ENCODE data around the gene ADORA2B. TPM values are rescaled to one million over a fixed set of nuclear protein-coding genes. Genes with fewer than 3 reads are reported as not detected.

The ADORA2B gene
- total and polyA plus RNA-seq, 2 of the 8 experiments (the other 6 are each of a cell fraction or from before 2014, with no cell fraction given): 2.6 to 8.2 TPM

DNA sequence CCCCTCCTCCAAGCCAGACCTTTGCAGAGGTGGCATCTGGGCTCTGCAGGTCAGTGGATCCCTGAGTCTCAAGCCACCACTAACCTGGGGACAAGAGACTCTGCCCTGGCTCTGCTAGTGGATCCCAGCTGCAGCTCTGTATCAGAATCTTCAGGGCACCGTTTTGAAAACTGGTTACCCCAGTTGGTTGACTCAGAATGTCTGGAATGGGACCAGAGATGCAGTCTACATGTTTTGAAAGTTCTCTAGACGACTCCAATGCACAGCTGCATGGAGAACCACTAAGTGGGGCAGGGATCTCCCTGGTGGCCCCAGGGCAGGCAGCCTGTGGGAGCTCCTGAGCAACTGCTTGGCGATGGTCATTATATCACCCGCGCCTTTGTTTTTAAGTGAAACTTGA lies 34.1 kb upstream of the ADORA2B start:
- DNase-seq (ENCODE audit: low read depth in 1 of 2, low spot score in 2 of 2): no peak
- Histone ChIP-seq H4K8ac (ENCODE audit: extremely low read depth, insufficient read depth, low read length) (no peak overlapping the region; the same call in 1 of the 2 replicates), H3K4me3 (ENCODE audit: extremely low read depth in 1 of 4, insufficient read depth in 2 of 4, low read depth in 3 of 4, low read length in 4 of 4) (no peak overlapping the region), H3K27me3 (replicated peaks in 1 of 4; ENCODE audit: control insufficient read depth in 3 of 4, extremely low read depth in 1 of 4, insufficient read depth in 3 of 4, low read length in 3 of 4) (peaks cover 0 to under 1% (median 0%) of the 10 kb centered on the region in 4 experiments; a peak in 1 of 7 replicates), H2BK5ac (ENCODE audit: low read depth, low read length) (no peak overlapping the region), H3K27ac (ENCODE audit: low read depth, low read length) (no peak overlapping the region), H3K9ac (replicated peaks in 1 of 4; ENCODE audit: extremely low read depth in 1 of 4, low read depth in 3 of 4, low read length in 3 of 4) (no peak overlapping the region), H3K14ac (ENCODE audit: insufficient read length) (no peak overlapping the region), H3K36me3 (ENCODE audit: control insufficient read depth in 2 of 4, insufficient read depth in 4 of 4, low read length in 3 of 4) (no peaks in the 10 kb centered on the region), H3K4me2 (ENCODE audit: insufficient read depth in 1 of 2, low read depth in 2 of 2, low read length in 2 of 2) (no peak overlapping the region), H3K18ac (ENCODE audit: extremely low read depth, low read length) (no peak overlapping the region), H2BK120ac (replicated peaks; ENCODE audit: low read depth, low read length) (no peak overlapping the region), H2BK15ac (ENCODE audit: low read length) (no peak overlapping the region), H3K56ac (replicated peaks; ENCODE audit: insufficient read length, low read depth, low read length) (no peak overlapping the region), H2AK5ac (ENCODE audit: low read depth, low read length) (no peak overlapping the region), H3K79me2 (ENCODE audit: control insufficient read depth in 1 of 2, insufficient read depth in 2 of 2, low read length in 2 of 2) (no peaks in the 10 kb centered on the region), H2BK12ac (ENCODE audit: low read depth, low read length) (no peak overlapping the region), H2BK20ac (ENCODE audit: low read length) (no peak overlapping the region), H4K5ac (ENCODE audit: insufficient read length, low read depth, low read length) (no peak overlapping the region), H3K4ac (replicated peaks; ENCODE audit: insufficient read length, low read depth, low read length) (no peak overlapping the region), H4K20me1 (replicated peaks in 1 of 2; ENCODE audit: control insufficient read depth in 1 of 2, insufficient read depth in 2 of 2, low read length in 2 of 2) (no peaks in the 10 kb centered on the region), H3K23ac (ENCODE audit: insufficient read length) (no peak overlapping the region), H2AFZ (ENCODE audit: low read length) (no peak overlapping the region), H3K4me1 (replicated peaks in 1 of 4; ENCODE audit: control insufficient read depth in 3 of 4, insufficient read depth in 4 of 4, low read length in 3 of 4) (peaks cover 0 to 7% (median 0%) of the 10 kb centered on the region in 4 experiments; a peak in 2 of 7 replicates), H3K23me2 (ENCODE audit: low read depth, low read length) (no peaks in the 10 kb centered on the region), H3K9me3 (ENCODE audit: insufficient read depth in 2 of 2, low read depth in 1 of 2, low read length in 1 of 2) (peaks cover 0 to 3% of the 10 kb centered on the region in 2 experiments; a peak in 1 of 4 replicates), H3K79me1 (ENCODE audit: low read depth, low read length) (no peaks in the 10 kb centered on the region), H4K91ac (replicated peaks; ENCODE audit: insufficient read length, low read length) (no peak overlapping the region)
- no peak for FAIRE-seq
- ChIA-PET POLR2A (ENCODE audit: partially characterized antibody) (interaction anchor here (0.6 kb wide), 1 partner anchor 45 kb away, joined by 3 read pairs; no protein-coding TSS in a partner anchor), CTCF (ENCODE audit: partially characterized antibody) (interaction anchor here (0.7 kb wide), 1 partner anchor 88 kb away, joined by 3 read pairs; the partner anchor contains the start of gene ZSWIM7)
- WGBS, 2 experiments (ENCODE audit: extremely low coverage in 1 of 2, insufficient coverage in 1 of 2, insufficient read length in 1 of 2, insufficient replicate concordance in 2 of 2, low coverage in 1 of 2, low lambda C conversion rate in 2 of 2, missing lambda C conversion rate in 1 of 2): 94% methylated on average over 5 of the region's 5 CpGs; no CpG with 5 or more reads in 1 of the 2 experiments
- TF ChIP-seq BRCA1 (IDR thresholded peaks at IDR 0.05; ENCODE audit: low read depth, low read length) (no peak), KDM5A (IDR thresholded peaks at IDR 0.05; ENCODE audit: low read length) (no peak), SIX5 (IDR thresholded peaks at IDR 0.05; ENCODE audit: low read depth, low read length) (no peak), RNF2 (IDR thresholded peaks at IDR 0.05; ENCODE audit: borderline replicate concordance, low read depth, low read length, missing control alignments, poor library complexity, severe bottlenecking) (no peak), EGR1 (IDR thresholded peaks at IDR 0.05; ENCODE audit: borderline replicate concordance, low read depth, low read length) (no peak)
- TF ChIP-seq, protein P1, sequence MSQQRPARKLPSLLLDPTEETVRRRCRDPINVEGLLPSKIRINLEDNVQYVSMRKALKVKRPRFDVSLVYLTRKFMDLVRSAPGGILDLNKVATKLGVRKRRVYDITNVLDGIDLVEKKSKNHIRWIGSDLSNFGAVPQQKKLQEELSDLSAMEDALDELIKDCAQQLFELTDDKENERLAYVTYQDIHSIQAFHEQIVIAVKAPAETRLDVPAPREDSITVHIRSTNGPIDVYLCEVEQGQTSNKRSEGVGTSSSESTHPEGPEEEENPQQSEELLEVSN (IDR thresholded peaks at IDR 0.05): no peak
